ENCODE measurements around the gene PKNOX1.
"Not testable (repeated sequence)": the region's sequence is repeated elsewhere in the genome, so short reads cannot be mapped to it uniquely, and the experiment has no call there.

DNA sequence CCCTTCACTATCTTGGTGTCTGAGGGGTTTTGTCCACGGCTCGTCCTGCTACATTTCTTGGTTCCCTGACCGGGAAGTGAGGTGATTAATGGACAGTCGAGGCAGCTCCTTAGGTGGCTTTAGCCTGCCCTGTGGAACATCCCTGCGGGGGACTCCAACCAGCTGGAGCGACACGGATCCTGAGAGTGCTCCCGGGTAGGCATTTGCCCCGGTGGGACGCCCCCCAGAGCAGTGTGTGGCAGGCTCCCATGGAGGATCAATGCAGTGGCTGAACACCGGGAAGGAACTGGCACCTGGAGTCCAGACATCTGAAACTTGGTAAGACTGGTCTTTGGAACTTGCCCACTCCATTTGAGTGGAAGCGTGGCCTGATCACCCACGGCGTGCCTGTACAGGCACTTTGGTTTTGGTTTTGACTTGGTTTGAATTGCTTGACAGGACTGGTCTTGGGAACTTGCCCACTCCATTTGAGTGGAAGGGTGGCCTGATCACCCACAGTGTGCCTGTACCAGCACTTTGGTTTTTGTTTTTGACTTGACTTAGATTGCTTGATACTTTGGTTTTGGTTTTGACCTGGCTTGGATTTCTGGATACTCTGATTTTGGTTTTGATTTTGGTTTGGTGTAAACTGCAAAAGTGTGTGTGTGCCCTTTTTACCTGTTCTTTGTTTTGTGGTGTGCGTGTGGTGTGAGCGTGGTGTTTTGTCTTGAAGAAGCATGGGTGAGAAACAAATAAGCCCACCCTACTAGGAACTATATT is 41.8 kb upstream of the PKNOX1 start:
- not testable (repeated sequence) for TF ChIP-seq CTCF, POLR2A (IDR thresholded peaks at IDR 0.05)
